Ammon's horn (tissue), 1 donor: Measurements from ENCODE around the gene KIAA1191.
"Not testable (repeated sequence)": the region's sequence is repeated elsewhere in the genome, so short reads cannot be mapped to it uniquely, and the experiment has no call there.

Source experiments
- DNase-seq: peaks from one replicate; pipeline ENCODE4 v3.0.0-alpha.2; 2016; ENCODE audit warnings: low spot score

Gene KIAA1191, protein sequence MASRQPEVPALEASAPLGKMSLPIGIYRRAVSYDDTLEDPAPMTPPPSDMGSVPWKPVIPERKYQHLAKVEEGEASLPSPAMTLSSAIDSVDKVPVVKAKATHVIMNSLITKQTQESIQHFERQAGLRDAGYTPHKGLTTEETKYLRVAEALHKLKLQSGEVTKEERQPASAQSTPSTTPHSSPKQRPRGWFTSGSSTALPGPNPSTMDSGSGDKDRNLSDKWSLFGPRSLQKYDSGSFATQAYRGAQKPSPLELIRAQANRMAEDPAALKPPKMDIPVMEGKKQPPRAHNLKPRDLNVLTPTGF

DNA sequence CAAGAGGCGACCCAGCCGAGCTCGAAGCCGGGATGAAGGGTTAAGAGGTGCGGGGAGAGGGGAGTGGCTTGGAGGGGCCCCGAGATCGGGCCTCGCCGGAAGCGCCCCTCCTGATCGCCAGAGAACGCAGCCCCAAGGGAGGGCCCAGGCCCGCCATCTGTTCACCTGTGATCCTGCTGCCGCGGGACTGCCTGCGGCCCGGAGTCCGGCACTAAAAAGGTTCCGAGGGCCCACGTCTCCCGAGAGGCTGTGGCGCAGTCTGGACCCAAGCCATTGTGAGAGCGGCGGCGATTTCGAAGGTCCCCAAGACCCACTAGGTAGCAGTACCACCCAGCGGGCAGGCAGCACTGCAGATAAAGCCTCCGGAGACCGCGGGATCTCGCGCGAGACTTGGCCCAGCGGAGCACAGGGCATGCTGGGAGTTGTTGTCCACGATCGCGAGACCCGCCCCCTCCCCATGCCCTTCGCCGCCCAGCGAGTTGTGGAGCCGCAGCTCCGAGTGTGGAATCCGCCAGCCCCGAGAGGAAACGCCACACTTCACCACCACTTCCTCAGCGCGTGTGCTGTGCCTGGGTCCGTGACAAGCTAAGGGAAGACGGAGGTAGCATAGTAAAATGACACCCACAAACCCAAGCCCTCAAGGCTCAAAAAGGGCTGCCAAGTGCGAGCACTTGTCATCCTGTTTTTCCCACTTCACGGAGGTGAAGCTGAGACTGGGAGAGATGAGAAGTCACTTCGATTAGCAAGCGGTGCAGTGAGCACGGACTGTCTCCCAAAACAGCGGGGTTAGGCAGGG is at the start of gene KIAA1191:
KIAA1191 (minus strand) TSS at position 328 of the 796 bp plus-strand sequence. CDS start 2,256 bp downstream, outside the sequence.
- peak; percentile 97 for DNase-seq

DNA sequence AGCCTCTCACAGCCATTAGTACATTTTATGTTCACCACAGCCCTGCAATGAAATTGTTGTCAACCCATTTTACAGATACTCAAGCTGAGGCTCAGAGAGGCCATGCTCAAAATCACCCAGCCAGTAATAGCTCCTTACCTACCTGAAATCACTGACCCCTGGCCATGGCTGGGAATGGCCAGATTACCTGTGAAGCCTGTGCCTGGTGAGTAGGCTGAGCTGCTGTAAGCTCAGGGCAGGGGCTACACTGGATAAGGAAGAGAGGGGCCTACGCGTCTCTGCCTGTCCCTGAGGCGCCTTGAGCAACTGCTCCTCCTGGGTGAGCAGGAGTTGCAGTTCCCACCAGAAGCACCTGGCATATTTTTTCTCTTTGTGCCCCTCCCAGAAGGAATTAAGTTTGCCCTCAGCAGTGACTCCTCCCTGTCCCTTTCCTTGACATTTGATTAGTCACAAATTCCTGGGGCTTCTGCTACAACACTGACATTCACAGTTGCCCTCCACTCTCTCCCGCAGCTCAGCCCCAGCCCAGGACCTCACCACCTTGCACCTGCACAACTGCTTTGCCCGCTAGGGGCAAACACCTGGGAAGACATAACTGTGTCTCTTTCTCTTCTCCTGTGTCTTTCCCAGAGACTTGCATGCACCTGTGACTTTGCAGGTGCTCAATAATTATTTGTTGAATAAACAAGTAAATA is 49.1 kb upstream of the KIAA1191 start:
- DNase-seq: no peak

DNA sequence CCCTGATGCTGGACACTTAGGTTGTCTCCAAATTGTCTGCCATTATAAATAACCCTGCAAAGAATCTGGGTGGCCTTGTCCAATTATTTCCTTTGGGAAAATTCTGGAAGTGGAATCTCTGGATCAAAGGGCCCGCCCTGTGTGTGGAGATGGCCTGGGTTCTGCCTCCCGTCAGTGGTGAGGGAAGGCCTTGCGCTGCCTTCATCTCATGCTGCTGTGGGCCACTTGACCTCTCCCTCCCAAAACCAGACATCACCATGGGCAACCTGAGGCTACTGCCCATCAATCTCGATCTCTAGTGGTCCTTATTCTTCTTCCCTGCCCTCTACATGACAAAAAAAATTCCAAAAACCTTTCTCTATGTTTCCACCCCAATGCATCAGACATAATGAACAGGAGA is 48.2 kb upstream of the KIAA1191 start:
- DNase-seq: no peak

DNA sequence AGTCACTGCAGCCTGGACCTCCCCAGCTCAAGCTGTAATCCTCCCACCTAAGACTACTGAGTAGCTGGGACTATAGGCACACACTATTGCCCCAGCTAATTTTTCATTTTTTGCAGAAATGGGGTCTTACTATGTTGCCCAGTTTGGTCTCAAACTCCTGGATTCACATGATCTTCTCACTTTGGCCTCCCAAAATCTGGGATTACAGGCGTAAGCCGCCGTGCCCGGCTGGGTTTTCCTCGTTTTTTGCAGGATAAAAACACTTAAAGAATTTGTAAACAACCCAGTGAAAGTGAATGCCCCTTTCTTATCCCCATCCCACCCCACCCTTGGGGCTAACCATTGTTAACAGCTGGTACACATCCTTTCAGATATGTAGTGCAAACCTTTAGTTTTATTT is 47.0 kb upstream of the KIAA1191 start:
- no peak for DNase-seq

DNA sequence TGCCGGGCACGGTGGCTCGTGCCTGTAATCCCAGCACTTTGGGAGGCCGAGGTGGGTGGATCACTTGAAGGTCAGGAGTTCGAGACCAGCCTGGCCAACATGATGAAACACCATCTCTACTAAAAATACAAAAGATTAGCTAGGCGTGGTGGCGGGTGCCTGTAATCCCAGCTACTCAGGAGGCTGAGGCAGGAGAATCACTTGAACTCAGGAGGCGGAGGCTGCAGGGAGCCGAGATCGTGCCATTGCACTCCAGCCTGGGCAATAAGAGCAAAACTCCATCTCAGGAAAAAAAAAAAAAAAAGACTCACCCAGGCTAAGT is 46.6 kb upstream of the KIAA1191 start:
- not testable (repeated sequence) for DNase-seq

DNA sequence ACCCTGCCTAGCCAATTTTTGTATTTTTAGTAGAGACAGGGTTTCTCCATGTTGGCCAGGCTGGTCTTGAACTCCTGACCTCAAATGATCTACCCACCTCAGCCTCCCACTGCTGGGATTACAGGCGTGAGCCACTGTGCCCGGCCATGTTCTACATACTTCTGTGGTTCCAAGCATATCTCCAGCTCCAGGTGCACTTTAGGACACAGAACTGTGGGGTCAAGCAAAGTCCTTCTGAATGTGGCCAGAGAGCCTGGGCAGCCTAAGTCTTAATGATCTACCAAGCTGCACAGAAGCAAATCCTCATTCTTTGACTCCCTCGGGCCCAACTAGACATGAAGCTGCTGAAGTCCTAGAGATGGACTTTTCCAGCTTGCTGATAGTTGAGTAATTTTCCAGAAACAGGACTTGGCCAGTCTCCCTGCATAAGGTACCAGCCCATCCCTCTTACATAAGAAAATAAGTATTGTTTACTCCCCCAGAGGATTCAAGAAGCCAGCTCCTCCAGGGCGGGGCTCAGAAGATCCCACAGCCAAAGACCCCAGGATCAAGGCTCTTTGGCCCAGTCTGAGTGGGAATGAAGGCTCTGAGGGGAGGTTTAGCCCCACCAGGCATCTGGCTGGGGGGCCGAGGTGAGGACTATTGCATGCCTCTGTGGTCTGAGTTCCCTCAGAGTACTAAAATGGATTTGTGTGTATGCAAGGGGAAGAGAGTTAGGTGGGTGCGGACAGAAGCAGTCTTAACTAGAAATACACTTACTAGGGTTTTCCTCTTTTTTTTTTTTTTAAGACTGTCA is 46.1 kb upstream of the KIAA1191 start:
- no peak for DNase-seq

DNA sequence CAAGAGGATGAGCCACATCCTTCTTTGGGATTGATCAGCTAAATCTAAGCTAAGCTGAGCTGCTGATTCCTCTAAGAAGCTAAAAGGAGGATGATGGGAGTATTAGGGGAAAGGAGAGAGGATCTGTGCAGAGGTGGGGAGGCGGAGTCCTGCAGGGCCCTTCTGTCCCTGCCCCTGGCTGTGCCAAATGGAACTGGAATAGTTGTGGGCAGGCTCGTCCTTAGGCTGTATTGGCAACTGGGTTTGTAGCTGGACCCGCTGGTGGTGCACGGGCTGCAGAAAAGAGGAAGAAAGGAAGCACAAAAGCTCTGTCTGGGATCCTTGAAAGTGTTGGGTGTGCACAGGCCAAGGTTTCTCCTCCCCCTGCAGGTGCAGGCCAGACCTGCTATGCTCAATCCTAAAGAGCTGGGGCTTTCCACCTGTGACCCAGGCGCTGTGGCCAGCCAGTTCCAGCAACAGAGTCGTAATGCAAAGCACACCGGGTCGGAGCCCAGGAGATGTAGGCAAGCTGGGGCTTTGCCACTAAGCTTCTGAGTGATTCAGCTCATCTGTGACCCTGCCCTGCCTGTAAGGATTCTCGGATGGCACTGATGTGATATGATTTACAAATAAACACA is 45.0 kb upstream of the KIAA1191 start:
- no peak for DNase-seq

DNA sequence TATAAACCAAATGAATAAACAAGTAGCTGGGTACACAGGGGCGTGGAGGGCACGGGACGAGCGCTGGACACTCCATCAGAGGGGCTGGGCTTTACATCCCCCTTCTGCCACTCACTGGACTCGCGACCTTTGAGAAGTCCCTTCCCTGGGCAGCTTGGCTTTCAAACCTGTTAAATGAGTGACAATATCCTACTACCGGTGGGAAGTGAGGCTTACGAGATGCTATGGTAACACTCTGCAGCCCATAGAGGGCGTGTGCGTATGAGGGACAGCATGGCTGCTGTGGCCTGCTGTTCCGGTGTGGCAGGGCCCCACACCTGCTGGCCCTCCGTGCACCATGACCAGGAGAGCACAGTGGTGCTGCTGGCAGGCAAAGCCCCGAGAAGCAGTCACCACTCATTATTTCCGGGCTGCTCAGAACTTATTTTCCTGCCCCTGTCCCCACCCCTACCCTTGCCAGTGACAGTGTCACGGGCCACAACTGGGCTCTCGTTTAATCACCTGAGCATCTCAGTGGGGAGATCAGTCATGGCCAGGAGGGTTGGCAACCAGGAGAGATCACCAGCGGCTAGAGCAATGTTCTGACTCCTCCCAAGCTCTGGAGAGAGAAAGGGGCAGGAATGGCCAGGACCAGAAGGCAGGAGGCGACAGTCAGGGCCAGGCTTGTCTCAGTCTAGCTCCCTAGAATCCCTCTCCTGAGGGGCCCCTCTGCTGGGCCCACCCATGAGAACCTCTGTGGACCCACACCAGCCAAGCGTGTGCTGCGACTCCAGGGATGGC is 44.3 kb upstream of the KIAA1191 start:
- no peak for DNase-seq

DNA sequence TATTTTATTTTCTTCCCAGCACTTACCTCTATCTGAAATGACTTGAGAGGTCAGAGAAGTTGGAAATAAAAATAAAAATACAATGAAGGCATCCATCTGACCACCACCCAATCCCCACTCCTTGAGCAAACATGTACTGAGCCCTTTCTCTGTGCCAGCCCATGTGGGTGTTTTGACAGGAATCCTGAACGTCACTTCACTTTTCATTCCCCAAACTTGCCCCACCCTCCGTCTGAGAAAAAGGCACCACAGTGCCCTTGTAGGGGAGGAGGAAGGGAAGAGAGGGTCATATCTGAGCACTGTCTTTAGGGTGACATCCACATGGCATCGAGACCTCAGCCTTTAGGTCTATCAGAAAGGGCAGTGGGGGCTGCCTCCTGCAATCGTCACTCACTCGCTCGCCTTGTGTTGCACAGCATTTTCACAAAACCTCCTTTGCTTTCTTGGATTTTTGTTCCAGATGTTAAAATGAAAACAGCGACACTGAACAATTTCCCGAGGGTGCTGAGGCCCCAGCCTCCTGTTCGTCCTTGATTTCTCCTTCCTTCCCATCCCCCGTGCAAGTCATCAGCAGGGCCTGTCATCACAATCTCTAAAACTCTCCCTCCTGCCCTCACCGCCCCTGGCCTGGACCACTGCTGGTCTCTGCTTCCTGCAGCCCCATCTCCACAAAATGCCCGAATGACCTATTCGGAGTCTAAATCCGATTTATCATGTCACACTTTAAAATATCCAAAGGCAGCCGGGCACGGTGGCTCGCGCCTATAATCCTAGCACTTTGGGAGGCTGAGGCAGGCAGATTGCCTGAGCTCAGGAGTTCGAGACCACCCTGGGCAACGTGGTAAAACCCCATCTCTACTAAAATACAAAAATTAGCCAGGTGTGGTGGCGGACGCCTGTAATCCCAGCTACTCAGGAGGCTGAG is 40.0 kb upstream of the KIAA1191 start:
- DNase-seq: no peak

DNA sequence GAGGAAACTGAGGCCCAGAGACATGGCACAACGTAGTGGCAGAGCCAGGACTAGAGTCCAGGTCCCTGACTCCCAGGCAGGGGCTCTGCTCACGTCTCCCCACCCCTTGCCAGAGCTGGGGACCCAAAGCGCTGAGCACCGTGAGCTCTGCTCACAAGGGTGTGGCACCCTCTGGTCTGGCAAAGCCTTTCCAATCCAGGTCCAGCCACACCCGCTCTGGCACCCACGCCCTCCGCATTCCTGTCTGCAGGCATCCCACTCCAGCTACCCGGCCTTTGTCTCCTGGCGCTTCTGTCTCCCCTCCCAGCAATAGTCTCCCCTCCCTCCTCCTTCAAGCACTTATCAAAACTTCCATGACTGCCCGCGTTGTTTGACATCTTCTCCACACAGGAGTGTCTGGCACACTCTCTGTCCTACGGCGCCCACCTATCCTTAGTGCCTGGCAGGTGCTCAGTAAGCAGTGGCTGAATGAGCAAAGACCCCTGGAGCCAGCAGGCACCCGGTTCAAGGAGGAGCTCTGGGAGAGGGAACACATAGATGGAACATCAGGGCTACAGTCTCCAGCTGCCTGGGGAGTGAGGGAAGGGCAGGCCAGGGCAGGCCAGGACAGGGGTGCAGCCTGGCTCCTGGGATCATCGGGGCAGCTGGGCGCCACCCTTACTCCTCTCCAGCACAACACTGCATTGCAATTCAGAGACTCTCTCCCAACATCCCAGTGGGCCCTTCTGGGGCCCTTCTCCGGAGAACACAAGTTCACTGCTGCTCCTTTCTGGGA is 39.0 kb upstream of the KIAA1191 start:
- no peak for DNase-seq

DNA sequence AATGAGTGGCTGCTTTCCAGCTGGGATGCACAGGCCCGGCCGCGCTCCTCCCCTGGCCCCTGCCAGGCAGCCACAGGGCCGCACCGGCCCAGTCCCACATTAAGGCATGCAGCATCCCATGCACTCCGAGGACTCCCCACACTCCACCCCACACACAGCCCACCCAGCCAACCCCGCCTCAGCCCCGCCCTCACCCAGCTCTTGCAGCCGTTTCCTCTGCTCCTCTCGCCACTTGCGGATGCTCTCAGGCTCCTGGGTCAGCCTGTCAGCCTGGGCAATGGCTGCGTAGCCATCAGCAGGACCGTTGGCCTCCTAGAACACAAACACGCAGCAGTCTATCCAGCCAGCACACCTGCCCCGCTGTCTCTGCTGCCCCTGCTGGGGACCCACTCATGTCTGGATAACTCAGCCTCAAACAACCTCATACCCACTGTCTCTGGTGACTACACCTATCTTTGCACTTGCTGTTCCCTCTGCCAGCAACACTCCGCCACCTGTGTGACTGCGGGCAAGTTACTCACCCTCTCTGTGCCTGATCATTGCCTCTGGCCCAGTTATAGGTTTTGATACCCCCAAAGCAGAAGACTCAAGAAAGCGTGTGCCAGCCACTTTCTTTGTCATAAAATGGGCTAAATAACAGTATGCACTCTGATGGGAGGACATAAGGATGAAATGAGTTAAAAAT is 36.3 kb upstream of the KIAA1191 start:
- DNase-seq: no peak

DNA sequence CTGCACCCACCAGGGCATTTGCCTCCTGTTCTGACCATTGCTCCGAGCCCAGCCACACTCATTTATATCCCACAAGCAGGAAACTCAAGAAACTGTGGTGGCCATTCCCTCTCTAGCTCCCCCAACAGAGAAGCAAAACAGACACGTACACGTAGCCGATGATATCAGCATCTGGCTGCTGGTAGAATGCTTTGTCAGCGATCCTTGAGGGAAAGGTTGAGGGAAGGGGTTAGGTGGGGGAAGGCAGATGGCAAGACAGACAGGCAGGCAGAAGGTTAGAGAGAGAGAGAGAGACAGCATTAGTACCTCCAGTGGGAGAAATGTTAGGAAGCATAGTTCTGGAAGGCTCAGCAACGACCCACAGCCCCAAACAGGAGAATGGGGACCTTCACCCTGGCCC is 34.8 kb upstream of the KIAA1191 start:
- no peak for DNase-seq

DNA sequence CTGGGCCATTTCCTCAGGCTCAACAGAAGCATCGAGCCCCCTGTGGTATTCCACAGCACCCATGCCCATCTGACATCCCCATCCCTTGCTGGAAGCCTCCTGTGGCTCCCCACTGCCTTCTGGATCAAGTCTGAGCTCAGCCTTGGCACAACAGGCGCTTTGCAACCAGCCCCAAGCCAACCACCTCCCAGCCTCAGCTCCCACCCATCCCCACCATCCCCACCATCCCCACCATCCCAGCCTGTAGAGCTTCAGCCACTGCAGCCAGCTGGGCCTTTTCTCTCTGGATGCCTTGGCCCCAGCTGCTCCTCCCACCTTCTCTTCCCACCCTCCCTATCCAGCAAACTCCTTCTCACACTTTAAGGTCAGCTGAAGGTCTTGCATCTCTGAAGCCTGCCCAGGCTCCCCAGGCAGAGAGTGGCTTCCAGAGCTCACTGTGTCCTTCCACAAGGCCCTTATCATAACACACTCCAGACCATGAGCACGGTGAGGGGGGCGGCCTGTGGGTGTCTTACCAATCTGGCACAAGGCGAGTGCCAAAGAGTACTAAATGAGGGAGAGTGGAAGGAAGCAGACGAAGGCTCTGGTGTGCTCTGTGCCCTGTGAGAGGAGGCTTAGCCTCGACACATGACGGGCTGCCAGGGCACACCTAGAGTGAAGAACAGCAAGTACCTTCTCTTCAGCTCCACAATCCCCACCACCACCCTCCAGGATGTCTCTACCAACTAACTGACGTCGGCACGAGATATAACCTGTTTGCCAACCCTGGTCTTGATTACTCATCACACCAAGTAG is 33.5 kb upstream of the KIAA1191 start:
- no peak for DNase-seq

DNA sequence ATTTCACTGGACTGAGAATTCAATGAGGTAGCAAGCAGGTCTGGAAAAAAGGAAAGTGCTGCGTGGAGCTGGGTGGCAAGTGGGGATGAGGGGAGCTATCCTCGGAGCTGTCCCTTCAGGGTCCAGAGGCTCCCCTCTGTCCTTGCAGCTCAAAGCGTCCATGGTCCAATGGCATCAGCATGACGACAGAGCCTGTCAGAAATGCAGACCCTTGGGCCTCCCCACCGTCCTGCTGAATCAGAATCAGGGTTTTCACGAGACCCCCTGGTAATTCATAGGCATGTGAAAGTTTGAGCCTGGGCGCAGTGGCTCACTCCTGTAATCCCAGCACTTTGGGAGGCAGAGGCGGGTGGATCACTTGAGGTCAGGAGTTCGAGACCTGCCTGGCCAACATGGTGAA is 32.5 kb upstream of the KIAA1191 start:
- no peak for DNase-seq

DNA sequence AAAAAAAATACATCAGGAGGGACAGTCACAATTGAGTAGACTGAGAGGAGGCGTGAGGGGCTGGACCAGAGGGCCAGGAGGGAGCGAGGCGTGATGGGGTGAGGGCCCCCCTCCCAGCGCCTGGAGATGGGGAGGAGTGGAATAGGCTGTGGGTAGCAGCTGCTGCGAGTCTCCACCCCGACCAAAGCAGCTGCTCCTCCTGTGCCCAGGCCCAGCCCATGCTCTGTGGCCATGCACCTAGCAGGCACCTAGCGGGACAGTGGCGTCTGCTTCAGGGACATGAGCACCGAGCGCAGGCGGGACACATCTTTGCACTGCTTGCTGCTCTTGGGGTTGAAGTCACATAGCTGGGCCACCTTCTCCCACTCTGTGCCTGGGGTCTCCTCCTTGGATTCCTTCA is 31.0 kb upstream of the KIAA1191 start:
- DNase-seq: no peak

DNA sequence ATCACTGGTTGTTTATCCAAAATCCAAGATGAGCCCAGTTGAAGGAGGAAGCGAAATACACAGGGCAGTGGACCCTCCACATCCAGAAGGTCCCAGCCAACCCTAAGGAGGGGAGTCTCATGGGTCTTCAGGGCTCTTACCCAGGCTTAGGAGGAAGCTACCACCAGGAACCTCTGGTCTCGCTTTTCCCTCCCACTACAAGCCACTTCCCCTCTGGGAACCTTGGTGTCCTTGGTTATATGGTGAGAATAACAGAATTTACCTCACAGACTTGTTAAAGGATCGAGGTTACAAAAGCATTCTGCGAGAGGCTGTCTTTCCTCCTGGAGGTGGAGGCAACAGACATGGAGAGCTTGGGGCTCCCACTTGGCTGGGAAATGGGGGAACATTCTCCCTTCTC is 30.4 kb upstream of the KIAA1191 start:
- DNase-seq: no peak

DNA sequence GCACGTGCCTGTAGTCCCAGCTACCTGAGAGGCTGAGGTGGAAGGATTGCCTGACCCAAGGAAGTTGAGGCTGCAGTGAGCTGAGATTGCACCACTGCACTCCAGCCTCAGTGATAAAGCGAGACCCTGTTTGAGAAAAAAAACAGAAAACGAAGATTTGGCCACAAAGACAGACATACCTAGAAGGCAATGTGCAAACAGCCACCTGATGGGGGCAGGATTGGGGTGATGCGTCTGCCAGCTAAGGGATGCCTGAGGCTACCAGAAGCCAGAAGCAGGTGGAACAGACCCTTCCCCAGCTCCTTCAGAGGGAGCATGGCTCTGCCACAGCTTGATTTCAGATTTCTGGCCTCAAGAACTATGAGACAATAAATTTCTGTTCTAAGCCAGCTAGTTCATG is 29.9 kb upstream of the KIAA1191 start:
- no peak for DNase-seq
